Hematopoietic multipotent progenitor cell treated with erythropoietin and hydrocortisone succinate and interleukin-3 and kit ligand, for 6 days (in vitro differentiated cells): ENCODE measurements around the gene MX2.
"Not testable (repeated sequence)": the region's sequence is repeated elsewhere in the genome, so short reads cannot be mapped to it uniquely, and the experiment has no call there.

Experiments
- DNase-seq: peaks from one replicate; pipeline ENCODE4 v3.0.0-alpha.2; 2015

The MX2 gene

GRCh38 chr21:41390043-41390639 is 28.3 kb downstream of the MX2 start:
- no peak for DNase-seq

GRCh38 chr21:41393876-41394465 is 32.1 kb downstream of the MX2 start:
- DNase-seq, result no peak

GRCh38 chr21:41396558-41397075 is 34.8 kb downstream of the MX2 start:
- DNase-seq, result peak; percentile 53

GRCh38 chr21:41397471-41397891 is 35.7 kb downstream of the MX2 start:
- no peak for DNase-seq

- DNase-seq, result no peak
Measured at GRCh38 chr21:41398251-41398650, 36.4 kb downstream of the MX2 start.

- DNase-seq, result no peak
Measured at GRCh38 chr21:41398831-41399230, 37.0 kb downstream of the MX2 start.

GRCh38 chr21:41399246-41399800 is 37.5 kb downstream of the MX2 start:
- peak; percentile 56 for DNase-seq

- no peak for DNase-seq
Measured at GRCh38 chr21:41402231-41402630, 40.4 kb downstream of the MX2 start.

- no peak for DNase-seq
Measured at GRCh38 chr21:41402796-41403195, 41.0 kb downstream of the MX2 start.

GRCh38 chr21:41403331-41403730 is 41.5 kb downstream of the MX2 start:
- DNase-seq, result no peak

- no peak for DNase-seq
Measured at GRCh38 chr21:41403966-41404365, 42.1 kb downstream of the MX2 start.

GRCh38 chr21:41405321-41405720 is 43.5 kb downstream of the MX2 start:
- no peak for DNase-seq

GRCh38 chr21:41406340-41406739 is 44.5 kb downstream of the MX2 start:
- DNase-seq, result no peak

- no peak for DNase-seq
Measured at GRCh38 chr21:41407541-41408460, 46.0 kb downstream of the MX2 start.

GRCh38 chr21:41410361-41410760 is 48.5 kb downstream of the MX2 start:
- DNase-seq, result no peak

GRCh38 chr21:41410767-41411448 is 49.1 kb downstream of the MX2 start:
- DNase-seq, result no peak

- DNase-seq, result peak; percentile 47
Measured at GRCh38 chr21:41411449-41412089, 49.7 kb downstream of the MX2 start.

GRCh38 chr21:41417505-41417904 is 55.7 kb downstream of the MX2 start:
- not testable (repeated sequence) for DNase-seq

GRCh38 chr21:41418393-41418792 is 56.6 kb downstream of the MX2 start:
- no peak for DNase-seq

- DNase-seq, result no peak
Measured at GRCh38 chr21:41418956-41419680, 57.3 kb downstream of the MX2 start.
